HEK293 (cell line): ENCODE data around the gene PYURF.

Source experiments
- CTCF ChIA-PET: fragments of 350-600 bp; formaldehyde crosslinking; extraction: SDS; loops from one replicate; lab custom pipeline; 2021; ENCODE audit warnings: antibody characterized with exemption; lab: Yijun Ruan, JAX
- POLR2A ChIA-PET: fragments of 300-600 bp; formaldehyde crosslinking; extraction: SDS; loops from one replicate; lab custom pipeline; 2020; ENCODE audit warnings: antibody characterized with exemption, inconsistent platforms; lab: Yijun Ruan, JAX
- H3K27ac ChIP-seq: fragments of 200-500 bp; sonication (Bioruptor generic); 2 replicates; pipeline ENCODE4 v1.5.1; 2014; ENCODE audit warnings: low read depth, low read length, control low read depth, inconsistent platforms; ENCODE audit errors: extremely low read depth
- H3K36me3 ChIP-seq, 2 experiments: fragments of 200-500 bp in 1 of 2; sonication (Bioruptor generic) in 1 of 2; 1 replicate in 1 of 2; 2 replicates in 1 of 2; pipeline ENCODE4 v1.5.1; 2014 to 2017; ENCODE audit warnings: inconsistent platforms in 2 of 2, low read length in 2 of 2; ENCODE audit not compliant: control insufficient read depth in 2 of 2, insufficient read depth in 1 of 2
- H3K4me1 ChIP-seq: fragments of 200-500 bp; sonication (Bioruptor generic); 2 replicates; pipeline ENCODE4 v1.5.1; 2014; ENCODE audit warnings: mild to moderate bottlenecking, low read length, inconsistent platforms; ENCODE audit not compliant: control insufficient read depth, insufficient read depth
- H3K4me3 ChIP-seq: 2 replicates; pipeline ENCODE4 v1.5.1; 2011; ENCODE audit warnings: low read depth, mild to moderate bottlenecking, control low read depth, low read length, moderate library complexity
- H3K9me3 ChIP-seq: fragments of 200-500 bp; sonication (Bioruptor generic); 2 replicates; pipeline ENCODE4 v1.5.1; 2014; ENCODE audit warnings: low read depth, low read length, inconsistent platforms; ENCODE audit not compliant: control insufficient read depth, insufficient read depth
- BCL11B ChIP-seq: fragments of 450-650 bp; formaldehyde crosslinking; IDR thresholded peaks from 2 replicates; pipeline ENCODE4 v1.5.1; 2016; ENCODE audit warnings: low read depth, missing biosample characterization, missing genetic modification characterization
- CTCF ChIP-seq: fragments of 450-650 bp; formaldehyde crosslinking; IDR thresholded peaks from 2 replicates; pipeline ENCODE4 v1.5.1; 2016; ENCODE audit warnings: missing biosample characterization, missing genetic modification characterization
- HOXD13 ChIP-seq: sonication (generic); formaldehyde crosslinking; IDR thresholded peaks from 2 replicates; pipeline ENCODE4 v1.8.0; 2022; ENCODE audit warnings: missing genetic modification reagents, borderline replicate concordance
- IKZF3 ChIP-seq: fragments of 450-650 bp; IDR thresholded peaks from 2 replicates; pipeline ENCODE4 v1.5.0; 2018; ENCODE audit warnings: missing biosample characterization, mild to moderate bottlenecking, missing genetic modification characterization, moderate library complexity
- KLF10 ChIP-seq: fragments of 450-650 bp; IDR thresholded peaks from 2 replicates; pipeline ENCODE4 v1.5.1; 2018; ENCODE audit warnings: missing biosample characterization, mild to moderate bottlenecking, missing genetic modification characterization
- MEIS1 ChIP-seq: sonication (generic); formaldehyde crosslinking; IDR thresholded peaks from 2 replicates; pipeline ENCODE4 v1.8.1; 2022; ENCODE audit warnings: missing genetic modification reagents, mild to moderate bottlenecking, borderline replicate concordance
- PBX3 ChIP-seq: sonication (generic); formaldehyde crosslinking; IDR thresholded peaks from 2 replicates; pipeline ENCODE4 v1.8.1; 2022; ENCODE audit warnings: mild to moderate bottlenecking, moderate library complexity, missing genetic modification reagents
- REST ChIP-seq: fragments of 450-650 bp; formaldehyde crosslinking; IDR thresholded peaks from 2 replicates; pipeline ENCODE4 v1.5.1; 2016; ENCODE audit warnings: missing biosample characterization, missing genetic modification characterization
- SP7 ChIP-seq: fragments of 450-650 bp; formaldehyde crosslinking; IDR thresholded peaks from 2 replicates; pipeline ENCODE4 v1.5.1; 2016; ENCODE audit warnings: missing biosample characterization, missing genetic modification characterization
- ZBTB20 ChIP-seq: fragments of 450-650 bp; formaldehyde crosslinking; IDR thresholded peaks from 2 replicates; pipeline ENCODE4 v1.5.1; 2016; ENCODE audit warnings: missing biosample characterization, missing genetic modification characterization
- ZBTB26 ChIP-seq: fragments of 450-650 bp; formaldehyde crosslinking; optimal IDR thresholded peaks from 2 replicates; pipeline ENCODE3; 2016; ENCODE audit warnings: missing biosample characterization, mild to moderate bottlenecking, missing genetic modification characterization
- ZIC2 ChIP-seq: fragments of 450-650 bp; formaldehyde crosslinking; IDR thresholded peaks from 2 replicates; pipeline ENCODE4 v1.5.1; 2016; ENCODE audit warnings: missing biosample characterization, missing genetic modification characterization
- ZNF146 ChIP-seq: fragments of 450-650 bp; formaldehyde crosslinking; IDR thresholded peaks from 2 replicates; pipeline ENCODE4 v1.5.1; 2016; ENCODE audit warnings: missing biosample characterization, missing genetic modification characterization
- ZNF18 ChIP-seq: fragments of 450-650 bp; formaldehyde crosslinking; IDR thresholded peaks from 2 replicates; pipeline ENCODE4 v1.5.1; 2016; ENCODE audit warnings: missing biosample characterization, missing genetic modification characterization
- ZNF2 ChIP-seq: fragments of 450-650 bp; formaldehyde crosslinking; IDR thresholded peaks from 2 replicates; pipeline ENCODE4 v1.5.1; 2016; ENCODE audit warnings: missing biosample characterization, missing genetic modification characterization
- ZNF23 ChIP-seq: fragments of 450-650 bp; formaldehyde crosslinking; IDR thresholded peaks from 2 replicates; pipeline ENCODE4 v1.5.1; 2016; ENCODE audit warnings: missing biosample characterization, missing genetic modification characterization, borderline replicate concordance
- ZNF302 ChIP-seq: fragments of 450-650 bp; formaldehyde crosslinking; IDR thresholded peaks from 2 replicates; pipeline ENCODE4 v1.5.1; 2016; ENCODE audit warnings: missing biosample characterization, missing genetic modification characterization, low read depth
- ZNF521 ChIP-seq: fragments of 450-650 bp; formaldehyde crosslinking; IDR thresholded peaks from 2 replicates; pipeline ENCODE4 v1.5.1; 2017; ENCODE audit warnings: missing biosample characterization, mild to moderate bottlenecking, missing genetic modification characterization
- ZNF561 ChIP-seq: fragments of 450-650 bp; IDR thresholded peaks from 2 replicates; pipeline ENCODE4 v1.5.1; 2018; ENCODE audit warnings: missing biosample characterization, missing genetic modification characterization, borderline replicate concordance
- ZNF571 ChIP-seq: fragments of 450-650 bp; formaldehyde crosslinking; IDR thresholded peaks from 2 replicates; pipeline ENCODE4 v1.5.0; 2017; ENCODE audit warnings: missing biosample characterization, missing genetic modification characterization
- ZNF600 ChIP-seq: fragments of 450-650 bp; formaldehyde crosslinking; IDR thresholded peaks from 2 replicates; pipeline ENCODE4 v1.5.1; 2016; ENCODE audit warnings: missing biosample characterization, missing genetic modification characterization
- ZNF629 ChIP-seq: fragments of 450-650 bp; formaldehyde crosslinking; IDR thresholded peaks from 2 replicates; pipeline ENCODE4 v1.5.1; 2017; ENCODE audit warnings: missing biosample characterization, missing genetic modification characterization
- ZNF660 ChIP-seq: fragments of 450-650 bp; IDR thresholded peaks from 2 replicates; pipeline ENCODE4 v1.5.1; 2018; ENCODE audit warnings: missing biosample characterization, mild to moderate bottlenecking, missing genetic modification characterization
- ZNF692 ChIP-seq: fragments of 450-650 bp; formaldehyde crosslinking; IDR thresholded peaks from 2 replicates; pipeline ENCODE4 v1.5.1; 2016; ENCODE audit warnings: missing biosample characterization, missing genetic modification characterization
- ZNF777 ChIP-seq: fragments of 450-650 bp; formaldehyde crosslinking; IDR thresholded peaks from 2 replicates; pipeline ENCODE4 v1.5.1; 2017; ENCODE audit warnings: missing biosample characterization, missing genetic modification characterization, borderline replicate concordance
- ZSCAN23 ChIP-seq: fragments of 450-650 bp; formaldehyde crosslinking; IDR thresholded peaks from 2 replicates; pipeline ENCODE4 v1.5.1; 2016; ENCODE audit warnings: missing biosample characterization, missing genetic modification characterization

PYURF gene

GRCh38 chr4:88523325-88524129, at the start of gene PYURF:
Gene PYURF (minus strand): TSS chr4:88523776. CDS start chr4:88523700, 76 bp downstream.
- peaks cover 0 to 21% of the 10 kb centered on the region in 2 experiments; a peak in 1 of 3 replicates for H3K36me3 ChIP-seq
- POLR2A ChIA-PET = interaction anchor here (0.6 to 1.8 kb wide), 4 partner anchors 10 to 497 kb away, joined by 3 to 8 read pairs (median 4); partner anchors contain the start of genes HERC5 and PPM1K
- no peak for TF ChIP-seq ZNF561 (tag by site-specific recombination)
- TF ChIP-seq ZNF2 (tag by site-specific recombination) = peak; percentile 68; the same call in 1 of the 2 replicates
- TF ChIP-seq ZNF777 = no peak
- no peak for TF ChIP-seq ZNF146 (tag by site-specific recombination)
- TF ChIP-seq ZNF571 (tag by site-specific recombination) = no peak
- peak; percentile 42; the same call in 1 of the 2 replicates for TF ChIP-seq BCL11B (tag by site-specific recombination)
- peak; percentile 96 for TF ChIP-seq ZNF660
- TF ChIP-seq HOXD13 (CRISPR knock-in tag) = 0 out of 2 replicates have a peak, but pooled peaks have one; percentile 27
- no peak for TF ChIP-seq ZNF302 (tag by site-specific recombination)
- TF ChIP-seq ZNF23 (tag by site-specific recombination) = no peak
- TF ChIP-seq CTCF = 0 out of 2 replicates have a peak, but pooled peaks have one; percentile 10
- TF ChIP-seq ZBTB20 (tag by site-specific recombination) = peak; percentile 59; the same call in 1 of the 2 replicates
- TF ChIP-seq MEIS1 (CRISPR knock-in tag) = peak; percentile 45; the same call in 1 of the 2 replicates
- TF ChIP-seq PBX3 (CRISPR knock-in tag) = peak; percentile 90
- TF ChIP-seq ZNF600 (tag by site-specific recombination) = peak; percentile 53; the same call in 1 of the 2 replicates
- 0 out of 2 replicates have a peak, but pooled peaks have one; percentile 11 for TF ChIP-seq REST (tag by site-specific recombination)
- TF ChIP-seq SP7 (tag by site-specific recombination) = peak; percentile 55
- TF ChIP-seq ZIC2 (tag by site-specific recombination) = peak; percentile 93
- TF ChIP-seq ZBTB26 (tag by site-specific recombination) = peak; percentile 96
- 0 out of 2 replicates have a peak, but pooled peaks have one; percentile 26 for TF ChIP-seq ZNF629
- peak; percentile 61; the same call in 1 of the 2 replicates for TF ChIP-seq ZNF692
- no peak for TF ChIP-seq ZSCAN23 (tag by site-specific recombination)
- peak; percentile 86 for TF ChIP-seq IKZF3 (tag by site-specific recombination)
- TF ChIP-seq ZNF521 (tag by site-specific recombination) = no peak
- peak; percentile 56; the same call in 1 of the 2 replicates for TF ChIP-seq KLF10 (tag by site-specific recombination)
- TF ChIP-seq ZNF18 (tag by site-specific recombination) = no peak

More at GRCh38 chr4:88523325-88524129, at the start of gene PYURF:
- Histone ChIP-seq H3K4me3 (peak within 1 kb of the TSS; percentile 80), H3K4me1 (no peaks in the 10 kb centered on the region), H3K27ac (peak within 1 kb of the TSS; percentile 68), H3K9me3 (no peaks in the 10 kb centered on the region)
- CTCF ChIA-PET = interaction anchor here (0.6 to 1.5 kb wide), 2 partner anchors 10 to 305 kb away, joined by 5 to 6 read pairs; no protein-coding TSS in a partner anchor
